ENCODE results near the gene ZNF836.

ZNF836 gene

DNA sequence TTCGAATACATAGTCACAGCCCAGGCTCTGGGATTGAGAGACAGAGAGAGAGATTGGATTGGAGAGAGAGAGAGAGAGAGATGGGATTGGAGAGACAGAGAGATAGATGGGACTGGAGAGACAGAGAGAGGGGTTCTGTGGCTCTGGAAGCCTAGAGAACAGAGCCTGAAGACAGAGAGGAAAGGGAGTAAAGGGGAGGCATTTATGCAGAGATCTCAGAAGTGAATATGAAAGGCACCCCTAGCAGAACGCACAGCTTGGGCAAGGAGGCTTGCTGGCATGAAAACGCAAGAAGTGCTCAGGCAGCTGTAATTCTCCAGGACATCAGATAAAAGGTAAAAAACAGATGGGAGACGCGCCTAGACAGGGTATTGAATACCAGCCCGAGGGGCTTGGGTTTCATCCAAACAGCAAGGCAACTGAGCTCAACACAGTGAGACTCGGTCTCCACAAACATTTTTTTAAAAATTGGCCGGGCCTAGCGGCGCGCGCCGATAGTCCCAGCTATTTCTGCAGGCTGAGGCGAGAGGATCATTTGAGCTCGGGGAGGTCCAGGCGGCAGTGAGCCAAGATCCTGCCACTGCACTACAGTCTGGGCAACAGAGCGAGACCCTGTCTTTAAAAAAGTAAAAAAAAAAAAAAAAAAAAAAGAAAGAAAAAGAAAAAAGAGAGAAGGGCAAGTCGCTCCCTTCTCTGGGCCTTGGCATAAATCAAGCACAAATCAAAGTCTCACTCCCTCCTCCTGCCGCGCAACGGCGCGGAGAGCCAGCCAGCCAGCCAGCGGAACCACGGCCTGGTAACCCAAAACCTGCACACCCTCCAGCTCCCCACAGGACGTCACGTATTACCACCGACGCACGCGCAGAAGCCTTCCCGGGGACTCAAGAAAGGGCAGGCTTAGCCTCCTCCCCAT, 17.7 kb upstream of the ZNF836 start:
- peak in 1 of 5 experiments; percentile 93 for DNase-seq

- no peak for DNase-seq
Measured at GRCh38 chr19:52187407-52187806, 16.0 kb upstream of the ZNF836 start.

- DNase-seq, result peak in 1 of 5 experiments; percentile 7
Measured at GRCh38 chr19:52176574-52176973, 5.2 kb upstream of the ZNF836 start.

GRCh38 chr19:52172347-52172746, 926 bp upstream of the ZNF836 start:
- DNase-seq, result no peak

DNA sequence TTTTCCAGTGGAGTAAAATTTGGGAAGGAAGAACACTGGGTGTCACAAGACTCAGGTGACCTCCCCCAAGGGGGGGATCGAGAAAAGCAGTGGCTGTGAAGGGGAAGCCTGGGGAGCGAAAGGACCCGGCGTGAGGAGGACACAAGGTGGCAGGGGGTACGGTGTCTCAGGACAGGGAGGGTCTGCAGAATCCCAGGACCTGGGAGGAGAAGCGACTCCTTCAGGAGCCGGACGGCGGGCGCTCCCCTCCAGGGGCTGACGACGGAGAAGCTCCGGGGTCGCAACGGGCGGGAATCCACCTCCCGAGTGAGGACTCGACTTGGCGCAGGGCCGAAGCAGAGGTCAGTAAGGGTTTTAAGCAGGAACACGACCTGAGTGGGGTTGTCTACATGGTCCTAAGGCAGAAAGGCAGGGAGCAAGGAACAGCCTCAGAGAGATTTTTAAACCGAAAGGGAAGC, 529 bp downstream of the ZNF836 start:
- DNase-seq, result no peak

DNA sequence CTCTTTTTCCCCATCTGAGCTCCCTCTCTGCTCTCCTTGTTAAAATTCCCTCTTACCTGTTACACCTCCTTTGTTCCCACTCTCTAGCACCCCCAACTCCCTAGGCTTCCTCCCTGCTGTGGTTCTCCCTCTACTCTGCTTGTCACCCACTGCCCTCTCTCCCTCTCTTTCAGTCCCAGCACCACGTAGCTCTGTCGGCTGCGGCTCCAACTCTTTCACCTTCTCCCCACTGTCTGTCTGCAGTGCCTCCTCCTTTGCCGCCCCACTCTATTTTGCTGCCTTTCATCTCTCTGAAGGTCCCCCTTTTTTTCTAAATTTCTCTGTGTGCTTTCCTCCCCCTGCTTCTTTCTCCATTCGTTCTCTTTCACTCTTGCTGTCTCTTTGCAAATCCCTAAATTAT, 1.1 kb downstream of the ZNF836 start:
- DNase-seq, result peak in 1 of 5 experiments; percentile 22

DNA sequence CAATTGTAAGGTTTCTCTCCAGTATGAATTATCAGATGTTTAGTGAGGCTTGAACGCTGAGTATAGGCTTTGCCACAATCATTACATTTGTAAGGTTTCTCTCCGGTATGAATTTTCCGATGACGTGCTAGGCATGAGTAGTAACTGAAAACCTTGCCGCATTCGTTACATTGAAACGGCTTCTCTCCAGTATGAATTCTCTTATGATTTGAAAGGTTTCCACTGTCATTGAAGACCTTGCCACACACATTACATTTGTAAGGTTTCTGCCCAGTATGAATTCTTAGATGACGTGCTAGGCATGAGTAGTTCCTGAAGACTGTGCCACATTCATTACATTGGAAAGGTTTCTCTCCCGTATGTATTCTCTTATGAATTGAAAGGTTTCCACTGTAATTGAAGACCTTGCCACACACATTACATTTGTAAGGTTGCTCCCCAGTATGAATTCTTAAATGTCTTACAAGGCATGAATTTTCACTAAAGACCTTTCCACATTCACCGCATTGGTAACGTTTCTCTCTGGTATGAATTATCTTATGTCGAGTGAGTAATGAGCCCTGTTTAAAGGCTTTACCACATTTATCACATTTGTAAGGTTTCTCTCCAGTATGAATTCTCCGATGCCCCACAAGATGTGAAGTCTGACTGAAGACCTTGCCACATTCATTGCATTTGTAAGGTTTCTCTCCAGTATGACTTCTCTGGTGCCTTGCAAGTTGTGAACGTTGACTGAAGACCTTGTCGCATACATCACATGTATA, 15.6 kb downstream of the ZNF836 start:
- no peak for DNase-seq

DNA sequence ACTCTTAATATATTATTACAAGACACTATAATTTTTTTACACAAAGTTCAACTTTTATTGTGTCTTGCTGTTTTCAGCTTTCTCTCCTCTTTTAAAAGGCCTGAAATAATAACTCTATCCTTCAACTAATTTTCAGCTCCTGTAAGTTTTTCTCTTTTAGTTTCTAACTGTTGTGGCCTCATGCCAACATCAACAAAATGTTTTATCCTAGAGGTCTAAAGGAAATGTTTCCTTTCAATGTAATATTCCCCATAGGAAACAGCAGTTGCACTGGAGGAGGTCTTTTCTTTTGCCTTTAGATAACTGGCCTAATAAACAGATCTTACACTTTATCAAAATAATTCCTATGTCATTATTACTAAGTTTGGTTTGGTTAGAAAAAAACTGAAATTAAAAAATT, 23.2 kb downstream of the ZNF836 start:
- no peak for DNase-seq

DNA sequence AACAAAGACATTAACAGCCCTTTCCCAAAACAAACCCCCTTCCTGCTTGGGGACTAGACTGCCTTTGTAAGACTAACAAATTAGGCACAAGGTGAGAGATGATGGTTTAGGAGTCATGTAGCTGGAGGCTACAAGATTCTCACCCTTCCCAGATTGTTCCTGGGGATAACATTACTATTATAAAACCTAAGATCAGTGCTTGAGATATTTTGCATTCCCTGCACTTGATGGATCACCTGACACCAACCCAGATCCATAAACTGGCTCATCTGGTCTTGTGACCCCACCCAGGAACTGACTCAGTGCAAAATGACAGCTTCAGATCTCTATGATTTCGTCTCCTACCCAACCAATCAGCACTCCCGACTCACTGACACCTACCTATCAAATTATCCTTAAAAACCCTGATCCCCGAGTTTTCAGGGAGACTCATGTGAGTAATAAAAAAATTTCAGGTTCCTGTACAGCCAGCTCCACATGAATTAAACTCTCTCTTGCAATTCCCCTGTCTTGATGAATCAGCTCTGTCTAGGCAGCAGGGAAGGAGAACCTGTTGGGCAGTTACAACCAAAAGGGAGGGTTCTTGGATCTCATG, 29.3 kb downstream of the ZNF836 start:
- DNase-seq, result no peak

DNA sequence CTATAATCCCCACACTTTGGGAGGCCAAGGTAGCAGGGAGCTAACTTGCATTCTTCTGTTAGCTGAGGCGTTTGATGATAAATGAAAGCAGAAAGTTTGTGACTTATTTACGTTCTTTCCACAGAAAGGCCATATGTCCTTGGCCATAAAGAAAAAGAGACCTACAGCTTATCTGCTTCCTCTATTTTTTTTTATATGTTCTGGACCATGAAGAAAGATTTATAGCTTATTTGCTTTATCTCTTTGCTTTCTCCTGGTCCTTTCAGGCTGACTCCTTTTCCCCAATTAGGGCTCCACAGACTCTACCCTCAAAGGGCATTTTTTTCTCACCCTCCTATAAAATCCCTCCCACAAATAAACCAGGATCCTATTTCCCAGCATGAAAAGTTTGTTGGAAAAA, 30.2 kb downstream of the ZNF836 start:
- no peak for DNase-seq

GRCh38 chr19:52140032-52140710, 31.2 kb downstream of the ZNF836 start:
- peak in 3 of 5 experiments; percentile 94 to 97 (median 97) for DNase-seq

- peak; percentile 52 to 96 (median 66) for DNase-seq
Measured at GRCh38 chr19:52139252-52140031, 32.0 kb downstream of the ZNF836 start, which contains the start of gene ZNF616. TSS of gene ZNF616 (minus strand) at chr19:52139938. CDS start at chr19:52130512, 9,426 bp downstream.

- DNase-seq, result no peak
Measured at GRCh38 chr19:52138983-52139251, 32.5 kb downstream of the ZNF836 start.

DNA sequence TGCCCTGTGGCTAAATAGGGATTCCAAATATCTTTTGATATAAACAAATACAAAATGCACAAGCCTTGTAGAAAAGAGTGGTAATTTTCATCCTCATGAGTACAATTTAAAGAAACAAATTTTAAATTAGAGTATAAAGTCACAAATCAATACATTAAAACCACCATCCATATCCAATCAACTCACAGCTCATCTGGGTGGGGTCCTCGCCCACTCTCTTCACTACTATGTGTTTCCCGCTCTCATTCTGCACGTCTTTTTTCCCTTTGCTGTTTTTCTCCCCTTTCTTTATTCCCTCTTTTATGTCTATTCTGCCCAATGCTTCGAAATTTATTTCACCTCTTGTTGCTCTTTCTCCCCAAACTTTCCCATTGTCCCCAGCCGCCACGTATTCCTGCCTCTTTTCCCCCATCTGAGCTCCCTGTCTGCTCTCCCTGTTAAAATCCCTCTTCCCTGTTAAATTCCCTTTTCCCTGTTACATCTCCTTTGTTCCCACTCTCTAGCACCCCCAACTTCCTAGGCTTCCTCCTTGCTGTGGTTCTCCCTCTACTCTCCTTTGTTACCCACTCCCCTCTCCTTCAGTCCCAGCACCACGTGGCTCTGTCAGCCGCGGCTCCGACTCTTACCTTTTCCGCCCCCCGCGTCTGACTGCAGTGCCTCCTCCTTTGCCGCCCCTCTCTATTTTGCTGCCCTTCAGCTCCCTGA, 33.0 kb downstream of the ZNF836 start:
- peak in 1 of 5 experiments; percentile 11 for DNase-seq

DNA sequence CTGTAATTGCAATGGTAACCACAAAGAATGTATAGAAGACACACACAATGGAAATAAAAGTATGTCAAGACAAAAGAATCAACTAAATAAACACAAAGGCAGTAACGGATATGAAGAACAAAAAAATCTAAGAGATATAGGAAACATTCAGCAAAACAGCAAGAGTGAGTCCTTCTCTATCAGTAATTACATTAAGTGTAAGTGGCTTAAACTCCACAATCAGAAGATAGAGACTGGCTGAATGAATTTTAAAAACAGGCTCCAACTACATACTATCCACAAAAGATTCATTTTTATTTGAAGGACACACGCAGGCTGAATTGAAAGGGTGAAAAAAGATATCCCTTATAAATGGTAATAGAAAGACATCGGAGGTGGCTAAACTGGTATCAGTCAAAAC, 51.1 kb downstream of the ZNF836 start:
- no peak for DNase-seq

DNA sequence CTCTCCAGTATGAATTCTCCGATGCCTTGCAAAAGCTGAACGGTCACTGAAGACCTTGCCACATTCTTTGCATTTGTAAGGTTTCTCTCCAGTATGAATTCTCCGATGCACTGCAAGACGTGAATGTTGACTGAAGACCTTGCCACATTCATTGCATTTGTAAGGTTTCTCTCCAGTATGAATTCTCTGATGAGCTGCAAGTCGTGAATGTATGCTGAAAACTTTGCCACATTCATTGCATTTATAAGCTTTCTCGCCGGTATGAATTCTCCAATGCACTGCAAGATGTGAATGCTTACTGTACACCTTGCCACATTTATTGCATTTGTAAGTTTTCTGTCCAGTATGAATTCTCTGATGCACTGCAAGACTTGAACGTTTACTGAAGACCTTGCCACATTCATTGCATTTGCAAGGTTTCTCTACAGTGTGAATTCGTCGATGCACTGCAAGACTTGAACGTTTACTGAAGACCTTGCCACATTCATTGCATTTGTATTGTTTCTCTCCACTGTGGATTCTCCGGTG, 55.8 kb downstream of the ZNF836 start:
- no peak for DNase-seq

DNA sequence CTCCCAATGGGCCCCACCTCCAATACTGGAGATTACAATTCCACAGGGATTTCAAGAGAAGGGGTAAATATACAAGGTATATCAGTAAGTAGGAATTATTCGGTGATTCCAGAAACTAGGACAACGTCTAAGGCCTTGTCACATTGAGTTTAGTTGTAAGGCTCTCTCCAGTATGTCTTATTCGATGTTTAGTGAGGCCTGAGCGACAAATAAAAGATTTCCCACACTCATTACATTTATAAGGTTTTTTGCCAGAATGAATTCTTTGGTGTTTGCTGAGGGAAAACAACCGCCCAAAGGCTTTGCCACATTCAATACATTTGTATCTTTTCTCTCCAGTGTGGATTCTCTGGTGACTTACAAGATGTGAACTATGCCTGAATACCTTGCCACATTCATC, 56.7 kb downstream of the ZNF836 start:
- no peak for DNase-seq

DNA sequence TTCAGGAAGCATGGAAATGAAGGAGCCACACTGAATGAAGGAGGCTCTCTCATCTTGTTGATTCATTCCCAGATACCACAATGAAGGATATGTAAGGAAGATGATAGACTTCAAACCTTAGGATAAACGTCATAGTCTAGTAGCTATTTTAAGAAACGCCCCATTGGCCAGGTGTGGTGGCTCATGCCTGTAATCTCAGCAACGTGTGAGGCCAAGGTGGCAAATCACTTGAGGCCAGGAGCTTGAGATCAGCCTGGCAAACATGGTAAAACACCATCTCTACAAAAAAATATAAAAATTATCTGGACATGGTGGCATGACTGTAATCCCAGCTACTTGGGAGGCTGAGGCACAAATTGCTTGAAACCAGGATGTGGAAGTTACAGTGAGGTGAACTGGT, 58.8 kb downstream of the ZNF836 start:
- no peak for DNase-seq

DNA sequence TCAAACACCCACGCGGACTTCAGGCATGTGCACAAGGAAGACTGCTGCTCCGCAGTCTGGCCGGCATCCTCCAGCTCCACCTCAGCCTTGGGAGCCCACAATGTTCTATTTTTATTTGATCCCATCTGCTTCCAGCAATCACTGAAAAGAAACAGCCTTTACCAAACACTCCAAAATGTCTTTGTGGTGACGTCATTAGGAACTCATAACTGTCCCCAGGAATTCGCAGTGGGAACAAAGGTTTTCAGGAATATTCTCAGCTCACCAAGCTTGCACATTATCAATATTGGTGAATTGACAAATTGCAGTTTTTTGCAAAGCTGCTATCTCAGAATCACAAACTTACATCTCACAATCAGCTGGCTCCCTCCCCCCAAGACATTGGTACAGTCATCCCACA, 60.6 kb downstream of the ZNF836 start:
- no peak for DNase-seq
